Camera-type eye (tissue), 1 donor: Measurements from ENCODE around the gene KRTAP10-3. TPM values are rescaled to one million over a fixed set of nuclear protein-coding genes. Genes with fewer than 3 reads are reported as not detected.

Source experiments
- total RNA-seq: library from RNA; depleted of rRNA; stranded (reverse); fragments of >200 nt; gene quantifications from one replicate; pipeline ENCODE4 v1.2.3, GENCODE V29; 2014

Gene KRTAP10-3
- total RNA-seq, result not detected

DNA sequence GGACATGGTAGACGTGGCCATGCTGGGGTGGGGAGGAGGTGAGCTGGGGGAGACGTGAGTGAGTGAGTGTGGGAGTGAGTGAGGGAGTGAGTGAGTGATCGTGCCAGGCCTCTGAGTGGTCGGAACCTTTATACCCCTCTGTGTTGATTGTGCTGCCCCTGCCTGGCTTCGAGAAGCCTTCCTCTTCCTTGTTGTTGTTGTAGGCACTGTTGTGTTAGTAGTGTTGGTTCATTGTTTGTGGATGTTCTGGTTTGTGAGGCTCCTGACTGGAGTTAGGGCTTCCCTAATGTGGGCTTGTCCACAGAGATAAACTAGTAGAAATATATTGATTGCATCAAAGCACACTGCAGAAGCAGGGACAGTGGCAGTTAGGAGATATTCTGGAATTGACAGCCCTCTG, at the start of gene KRTAP10-3:
KRTAP10-3 (minus strand) TSS at position 101 of the 400 bp plus-strand sequence; CDS start at position 21, 80 bp downstream.

DNA sequence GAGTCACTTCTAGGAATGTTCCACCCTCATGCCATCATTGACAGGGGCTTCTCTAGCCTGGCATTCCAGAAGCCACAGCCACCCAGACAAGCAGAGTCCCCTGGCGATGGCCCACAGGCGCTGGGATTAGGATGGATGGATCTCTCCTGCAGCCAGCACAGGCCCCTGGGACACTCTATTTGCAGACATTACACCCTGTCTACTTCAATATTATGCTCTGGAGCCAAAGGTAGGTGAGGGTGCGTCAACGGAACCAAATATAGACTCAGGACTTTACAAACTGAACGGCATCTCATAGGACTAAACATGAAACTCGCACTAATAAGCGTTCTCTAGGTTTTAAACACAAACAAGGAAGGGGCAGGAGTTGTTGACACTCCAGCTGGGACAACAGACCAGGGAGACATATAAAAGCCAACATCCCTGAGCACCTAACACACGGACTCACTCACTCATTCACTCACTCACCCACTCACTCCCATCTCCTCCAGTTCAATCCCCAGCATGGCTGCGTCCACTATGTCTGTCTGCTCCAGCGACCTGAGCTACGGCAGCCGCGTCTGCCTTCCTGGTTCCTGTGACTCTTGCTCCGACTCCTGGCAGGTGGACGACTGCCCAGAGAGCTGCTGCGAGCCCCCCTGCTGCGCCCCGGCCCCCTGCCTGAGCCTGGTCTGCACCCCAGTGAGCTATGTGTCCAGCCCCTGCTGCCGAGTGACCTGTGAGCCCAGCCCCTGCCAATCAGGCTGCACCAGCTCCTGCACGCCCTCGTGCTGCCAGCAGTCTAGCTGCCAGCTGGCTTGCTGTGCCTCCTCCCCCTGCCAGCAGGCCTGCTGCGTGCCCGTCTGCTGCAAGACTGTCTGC, 41.8 kb upstream of the KRTAP10-3 start, which contains the start of gene KRTAP10-7:
KRTAP10-7 (plus strand) TSS at position 480 of the 861 bp plus-strand sequence; CDS start at position 505, 25 bp downstream.

GRCh38 chr21:44592446-44593311, 34.1 kb upstream of the KRTAP10-3 start, which contains the start of gene KRTAP10-6:
KRTAP10-6 (minus strand) TSS chr21:44592505; CDS start chr21:44592484, 21 bp downstream.

GRCh38 chr21:44580231-44580821, 21.7 kb upstream of the KRTAP10-3 start, which contains the start of gene KRTAP10-5:
KRTAP10-5 (minus strand) TSS chr21:44580604; CDS start chr21:44580578, 26 bp downstream.

GRCh38 chr21:44573630-44574456, 15.2 kb upstream of the KRTAP10-3 start, which contains the start of gene KRTAP10-4:
KRTAP10-4 (plus strand) TSS chr21:44573729; CDS start chr21:44573759, 30 bp downstream.

DNA sequence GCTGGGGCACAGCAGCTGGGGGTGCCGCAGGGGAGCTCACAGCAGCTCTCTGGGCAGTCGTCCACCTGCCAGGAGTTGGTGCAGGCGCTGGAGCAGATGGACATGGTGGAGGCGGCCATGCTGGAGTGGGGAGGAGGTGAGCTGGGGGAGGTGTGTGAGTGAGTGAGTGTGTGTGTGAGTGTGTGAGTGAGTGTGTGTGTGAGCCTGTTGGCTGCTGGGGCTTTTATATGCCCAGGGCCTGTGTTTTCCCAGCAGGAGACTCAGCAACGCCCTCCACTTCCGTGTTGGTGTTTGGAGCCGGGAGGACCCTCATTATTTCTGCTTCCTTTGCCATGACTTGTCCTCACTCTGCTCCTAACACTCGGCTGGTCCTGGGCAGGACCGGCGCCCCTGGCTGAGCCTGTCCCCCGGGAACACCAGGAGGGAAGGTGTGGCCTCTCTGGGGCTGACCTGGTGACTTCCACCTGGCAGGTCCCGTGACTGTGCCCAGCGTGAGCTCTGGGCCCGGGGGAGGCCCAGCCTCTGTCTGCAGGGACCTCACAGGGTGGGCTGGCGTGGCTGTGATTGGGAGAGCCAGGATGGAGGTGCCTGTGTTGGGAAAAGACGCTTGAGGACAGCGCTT, 7.1 kb downstream of the KRTAP10-3 start, which contains the start of gene KRTAP10-2:
KRTAP10-2 (minus strand) TSS at position 166 of the 622 bp plus-strand sequence; CDS start at position 119, 47 bp downstream.

DNA sequence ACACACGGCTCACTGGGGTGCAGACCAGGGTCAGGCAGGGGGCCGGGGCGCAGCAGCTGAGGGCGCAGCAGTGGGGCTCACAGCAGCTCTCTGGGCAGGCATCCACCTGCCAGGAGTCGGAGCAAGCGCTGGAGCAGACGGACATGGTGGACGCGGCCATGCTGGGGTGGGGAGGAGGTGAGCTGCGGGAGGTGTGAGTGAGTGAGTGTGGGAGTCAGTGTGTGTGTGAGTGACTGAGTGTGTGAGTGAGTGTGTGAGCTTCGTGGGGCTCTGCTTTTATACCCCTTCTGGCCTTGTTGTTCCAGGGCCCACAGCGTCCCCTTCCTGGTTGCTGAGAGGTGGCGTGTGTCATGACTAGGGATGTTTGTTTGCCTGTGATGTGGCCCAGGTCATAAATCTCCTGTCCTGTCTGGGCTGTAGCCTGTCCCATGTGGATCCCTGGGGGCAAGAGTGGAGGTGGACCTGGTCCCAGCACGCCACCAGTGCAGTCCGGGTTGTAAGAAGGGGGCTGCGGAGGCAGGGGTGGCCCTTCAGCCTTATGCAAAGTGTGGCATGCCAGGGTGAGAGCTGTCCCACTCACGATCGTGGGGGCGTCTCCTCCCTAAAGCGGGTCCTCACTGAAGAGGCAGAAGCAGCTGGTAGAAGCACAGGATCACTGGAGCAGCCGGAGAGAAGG, 18.5 kb downstream of the KRTAP10-3 start, which contains the start of gene KRTAP10-1:
KRTAP10-1 (minus strand) TSS at position 205 of the 676 bp plus-strand sequence; CDS start at position 160, 45 bp downstream.

Other genes with a start within 250 kb of the KRTAP10-3 start
- gene CFAP410, start 219.4 kb downstream of the KRTAP10-3 start, total RNA-seq, result 25.6 TPM
- 3.0 TPM for gene TRPM2, start 205.2 kb downstream of the KRTAP10-3 start, total RNA-seq
- 3.4 TPM for gene LRRC3, start 103.3 kb downstream of the KRTAP10-3 start, total RNA-seq
- not detected for gene KRTAP10-1, start 18.6 kb downstream of the KRTAP10-3 start, total RNA-seq
- not detected for gene KRTAP10-2, start 7.3 kb downstream of the KRTAP10-3 start, total RNA-seq
- not detected for gene KRTAP10-4, start 14.9 kb upstream of the KRTAP10-3 start, total RNA-seq
- gene KRTAP10-5, start 21.8 kb upstream of the KRTAP10-3 start, total RNA-seq, result not detected
- not detected for gene KRTAP10-6, start 33.7 kb upstream of the KRTAP10-3 start, total RNA-seq
- not detected for gene KRTAP10-7, start 41.8 kb upstream of the KRTAP10-3 start, total RNA-seq
- gene KRTAP10-8, start 53.3 kb upstream of the KRTAP10-3 start, total RNA-seq, result not detected
- gene KRTAP10-9, start 68.3 kb upstream of the KRTAP10-3 start, total RNA-seq, result not detected
- gene KRTAP10-10, start 78.6 kb upstream of the KRTAP10-3 start, total RNA-seq, result not detected
- not detected for gene KRTAP10-11, start 87.6 kb upstream of the KRTAP10-3 start, total RNA-seq
- gene KRTAP12-4, start 95.9 kb upstream of the KRTAP10-3 start, total RNA-seq, result not detected
- gene KRTAP12-3, start 99.1 kb upstream of the KRTAP10-3 start, total RNA-seq, result not detected
- gene KRTAP12-2, start 108.1 kb upstream of the KRTAP10-3 start, total RNA-seq, result not detected
- gene KRTAP12-1, start 123.4 kb upstream of the KRTAP10-3 start, total RNA-seq, result not detected
- not detected for gene KRTAP10-12, start 138.4 kb upstream of the KRTAP10-3 start, total RNA-seq
- not detected for gene TSPEAR, start 152.8 kb upstream of the KRTAP10-3 start, total RNA-seq
- gene UBE2G2, start 243.0 kb upstream of the KRTAP10-3 start, total RNA-seq, result 73.3 TPM